Large intestine (tissue), 3 donors: ENCODE results near the gene ASXL2. TPM values are rescaled to one million over a fixed set of nuclear protein-coding genes. Genes with fewer than 3 reads are reported as not detected.

ENCODE experiments used
- DNase-seq, 2 donors: peaks; one replicate each; pipeline versions ENCODE4 v3.0.0 to v3.0.0-alpha.2; 2013
- H3K27ac ChIP-seq: one replicate; pipeline ENCODE4 v1.5.1; 2013; ENCODE audit warnings: low read length
- H3K27me3 ChIP-seq: 2 replicates; pipeline ENCODE4 v1.6.1; 2013; ENCODE audit warnings: low read length; ENCODE audit not compliant: control insufficient read depth, insufficient read depth
- H3K36me3 ChIP-seq: 2 replicates; pipeline ENCODE4 v1.6.1; 2013; ENCODE audit warnings: low read length; ENCODE audit not compliant: control insufficient read depth, insufficient read depth
- H3K4me1 ChIP-seq: one replicate; pipeline ENCODE4 v1.6.1; 2013; ENCODE audit warnings: low read length; ENCODE audit not compliant: control insufficient read depth, insufficient read depth
- H3K4me3 ChIP-seq: one replicate; pipeline ENCODE4 v1.5.1; 2013; ENCODE audit warnings: low read length
- H3K9me3 ChIP-seq: one replicate; pipeline ENCODE4 v1.6.1; 2013; ENCODE audit warnings: mild to moderate bottlenecking, low read depth, low read length, moderate library complexity; ENCODE audit not compliant: control insufficient read depth
- WGBS: methylation state at CpG from one replicate; pipeline ENCODE4 v1.1.5; 2013; ENCODE audit warnings: low lambda C conversion rate; ENCODE audit not compliant: insufficient coverage; 5-methylcytosine and 5-hydroxymethylcytosine counted together
- polyA plus RNA-seq: library from polyadenylated mRNA; unstranded; fragments of 120-200 nt; gene quantifications from one replicate; pipeline ENCODE4 v1.2.1, GENCODE V29; 2013

The ASXL2 gene
- polyA plus RNA-seq, 1 donor, result 15.0 TPM

- 80% methylated on average over 1 of the region's 9 CpGs for WGBS
- no peaks in the 10 kb centered on the region for H3K27me3 ChIP-seq
- DNase-seq, result no peak
- H3K4me1 ChIP-seq, result no peaks in the 10 kb centered on the region
- no peaks in the 10 kb centered on the region for H3K9me3 ChIP-seq
- no peaks in the 10 kb centered on the region for H3K36me3 ChIP-seq
- peak overlapping the region; percentile 44 for H3K4me3 ChIP-seq
- H3K27ac ChIP-seq, result no peak overlapping the region
These were observed 56.8 kb downstream of the ASXL2 start for GRCh38 chr2:25821225-25822056.

- H3K4me1 ChIP-seq, result no peaks in the 10 kb centered on the region
- no peaks in the 10 kb centered on the region for H3K36me3 ChIP-seq
- no peak for DNase-seq
- H3K9me3 ChIP-seq, result no peaks in the 10 kb centered on the region
- H3K4me3 ChIP-seq, result no peak overlapping the region
- H3K27me3 ChIP-seq, result no peaks in the 10 kb centered on the region
- H3K27ac ChIP-seq, result no peak overlapping the region
These were observed 58.7 kb downstream of the ASXL2 start for GRCh38 chr2:25819597-25820039.

DNA sequence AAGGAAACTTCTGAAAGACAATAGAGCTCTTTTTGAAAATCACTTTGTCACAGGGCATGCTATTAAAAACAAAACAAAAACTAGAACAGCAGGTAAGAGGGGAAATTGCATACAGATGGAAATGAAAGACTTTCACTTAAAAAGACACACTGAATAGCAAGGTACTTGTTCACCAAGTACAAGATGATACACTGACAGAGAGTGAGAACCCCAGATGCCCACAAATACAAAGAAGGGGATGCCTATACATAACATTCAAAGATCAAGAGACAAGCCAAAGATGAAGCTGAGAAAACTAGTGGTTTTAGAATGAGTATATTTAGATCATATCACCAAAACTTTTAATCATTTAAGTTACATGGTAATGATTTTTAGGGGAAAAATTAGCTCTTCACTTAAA, 60.7 kb downstream of the ASXL2 start:
- no peaks in the 10 kb centered on the region for H3K27me3 ChIP-seq
- DNase-seq, result no peak
- H3K4me1 ChIP-seq, result no peaks in the 10 kb centered on the region
- no peaks in the 10 kb centered on the region for H3K36me3 ChIP-seq
- H3K9me3 ChIP-seq, result no peaks in the 10 kb centered on the region
- no peak overlapping the region for H3K4me3 ChIP-seq
- no peak overlapping the region for H3K27ac ChIP-seq

GRCh38 chr2:25817006-25817405, 61.3 kb downstream of the ASXL2 start:
- no peak for DNase-seq
- Histone ChIP-seq H3K36me3 (no peaks in the 10 kb centered on the region), H3K27ac (no peak overlapping the region), H3K27me3 (no peaks in the 10 kb centered on the region), H3K9me3 (no peaks in the 10 kb centered on the region), H3K4me3 (no peak overlapping the region), H3K4me1 (no peaks in the 10 kb centered on the region)
- WGBS, result 85% methylated on average over 2 of the region's 3 CpGs

DNA sequence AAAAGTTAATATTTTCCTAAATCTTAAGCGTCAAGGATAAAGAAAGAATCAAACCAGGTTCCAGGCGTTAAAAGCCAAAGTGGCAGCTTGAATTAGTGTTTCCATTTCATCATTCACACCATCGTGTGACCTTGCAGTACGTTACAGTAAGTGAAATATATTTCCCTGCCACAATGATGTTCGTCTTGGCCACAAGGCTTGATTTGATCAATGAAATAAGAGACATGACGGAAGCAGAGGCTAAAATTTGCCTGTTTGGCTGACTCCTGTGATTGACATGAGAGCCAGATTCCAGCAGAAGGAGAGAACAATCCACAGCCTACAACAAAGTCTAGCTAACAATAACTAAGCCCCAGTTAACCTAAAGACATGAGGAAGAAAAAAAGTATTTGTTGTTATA, 62.0 kb downstream of the ASXL2 start:
- 100% methylated on average over 2 of the region's 6 CpGs for WGBS
- no peaks in the 10 kb centered on the region for H3K9me3 ChIP-seq
- H3K27me3 ChIP-seq, result no peaks in the 10 kb centered on the region
- no peak overlapping the region for H3K27ac ChIP-seq
- H3K4me1 ChIP-seq, result no peaks in the 10 kb centered on the region
- H3K4me3 ChIP-seq, result no peak overlapping the region
- no peaks in the 10 kb centered on the region for H3K36me3 ChIP-seq
- DNase-seq, result no peak

DNA sequence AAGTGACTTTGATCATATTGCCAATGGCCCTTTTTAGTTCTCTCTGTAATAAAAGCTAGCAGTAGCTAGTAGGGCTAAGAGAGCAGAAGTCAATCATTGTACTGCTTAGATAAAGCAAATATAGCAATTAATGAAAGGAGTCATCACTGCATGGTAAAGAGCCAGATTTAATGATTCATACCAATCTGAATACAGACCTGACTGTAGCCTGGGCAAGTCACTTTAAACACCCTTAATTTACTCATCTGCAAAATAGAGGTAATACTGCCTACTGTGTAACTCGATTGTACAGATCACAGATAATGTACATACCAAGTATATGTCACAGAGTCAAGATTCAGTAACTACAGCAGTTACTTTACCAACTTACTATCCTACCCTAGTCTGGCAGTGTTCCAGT, 63.6 kb downstream of the ASXL2 start:
- no peaks in the 10 kb centered on the region for H3K4me1 ChIP-seq
- no peak overlapping the region for H3K4me3 ChIP-seq
- WGBS, result no CpG with 5 or more reads among the region's 1 CpG
- H3K27me3 ChIP-seq, result no peaks in the 10 kb centered on the region
- H3K27ac ChIP-seq, result no peak overlapping the region
- H3K36me3 ChIP-seq, result peaks cover 6% of the 10 kb centered on the region
- no peaks in the 10 kb centered on the region for H3K9me3 ChIP-seq
- DNase-seq, result no peak

DNA sequence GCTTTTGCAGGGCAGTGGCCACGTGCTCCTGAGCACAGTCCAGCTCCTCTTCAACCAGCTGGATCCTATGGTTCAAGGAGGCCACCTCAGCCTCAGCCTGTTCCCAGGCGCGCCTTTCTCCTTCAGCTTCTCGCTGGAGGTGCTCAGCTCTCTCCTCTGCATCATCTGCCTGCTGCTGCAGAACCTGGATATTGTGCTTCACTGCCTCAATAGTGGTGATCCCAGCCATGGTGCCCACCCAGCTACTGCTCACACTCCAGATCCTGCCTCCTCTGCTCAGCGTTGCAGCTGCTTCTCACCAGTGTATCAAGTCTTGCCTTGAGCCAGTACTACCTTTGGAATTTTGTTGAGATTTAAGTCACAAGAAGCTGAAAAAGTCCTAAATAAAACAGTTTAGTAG, 67.9 kb downstream of the ASXL2 start:
- Histone ChIP-seq H3K36me3 (peaks cover 8% of the 10 kb centered on the region), H3K9me3 (no peaks in the 10 kb centered on the region), H3K27me3 (no peaks in the 10 kb centered on the region), H3K4me3 (no peak overlapping the region), H3K27ac (no peak overlapping the region), H3K4me1 (no peaks in the 10 kb centered on the region)
- no peak for DNase-seq
- no CpG with 5 or more reads among the region's 5 CpGs for WGBS

DNA sequence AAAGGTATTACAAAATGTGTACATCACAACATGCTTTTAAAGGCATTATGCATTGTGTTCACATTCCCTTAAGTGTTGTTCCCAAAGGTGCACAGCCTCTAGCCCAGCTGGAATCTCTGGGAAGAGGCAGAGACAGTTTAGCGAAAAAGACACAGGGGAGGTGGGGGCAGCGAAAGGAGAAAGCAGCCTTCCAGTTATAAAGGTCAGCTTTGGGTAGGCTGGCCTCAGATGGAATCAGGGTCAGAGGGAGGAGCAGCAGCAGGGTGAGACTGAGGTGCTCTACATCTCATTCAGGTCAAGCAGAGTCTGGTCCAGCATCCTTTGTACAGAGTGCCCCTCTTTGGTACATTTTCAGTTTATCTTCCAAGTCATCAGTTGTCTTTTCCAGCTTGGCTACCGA, 68.6 kb downstream of the ASXL2 start:
- 100% methylated on average over 2 of the region's 3 CpGs for WGBS
- Histone ChIP-seq H3K36me3 (peaks cover 13% of the 10 kb centered on the region), H3K27ac (no peak overlapping the region), H3K27me3 (no peaks in the 10 kb centered on the region), H3K9me3 (no peaks in the 10 kb centered on the region), H3K4me3 (no peak overlapping the region), H3K4me1 (no peaks in the 10 kb centered on the region)
- DNase-seq, result no peak

DNA sequence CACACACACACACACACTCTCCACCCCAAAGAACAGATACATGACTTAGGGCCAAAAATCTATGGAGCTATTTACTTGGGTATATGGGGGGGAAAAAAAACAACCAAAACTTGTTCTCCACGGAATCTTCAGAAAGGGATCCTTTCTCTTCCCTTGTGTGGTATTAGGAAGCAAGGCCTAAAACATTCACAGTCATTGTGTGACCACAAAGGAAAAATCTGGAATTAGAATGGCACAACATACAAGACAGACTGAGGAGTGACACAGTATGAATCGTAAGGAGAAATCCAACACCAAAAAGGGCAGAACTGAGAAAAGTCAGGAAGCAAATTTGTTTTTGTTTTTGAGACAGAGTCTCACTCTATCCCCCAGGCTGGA, 70.3 kb downstream of the ASXL2 start:
- 100% methylated on average over 1 of the region's 2 CpGs for WGBS
- Histone ChIP-seq H3K4me3 (no peak overlapping the region), H3K36me3 (peaks cover 28% of the 10 kb centered on the region), H3K27me3 (no peaks in the 10 kb centered on the region), H3K9me3 (no peaks in the 10 kb centered on the region), H3K27ac (no peak overlapping the region), H3K4me1 (no peaks in the 10 kb centered on the region)
- DNase-seq, result no peak

DNA sequence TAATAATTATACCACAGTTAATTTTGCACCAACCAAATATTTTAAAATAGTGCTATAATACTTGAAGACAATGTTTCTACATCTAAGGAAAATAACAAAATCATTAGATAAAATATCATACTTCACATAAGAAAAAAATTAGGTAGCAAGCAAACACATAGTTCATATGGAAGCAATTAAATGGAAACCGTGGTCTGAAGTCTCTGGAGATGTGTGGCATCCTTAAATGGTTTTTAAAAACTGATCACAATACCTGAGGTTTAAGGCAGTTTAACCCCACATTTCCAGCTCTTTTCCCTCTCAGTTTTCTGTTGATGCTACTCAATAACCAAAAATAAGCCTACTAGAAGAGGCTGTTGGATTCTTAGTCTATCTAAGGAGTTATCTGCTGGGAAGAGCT, 71.3 kb downstream of the ASXL2 start:
- Histone ChIP-seq H3K4me1 (no peaks in the 10 kb centered on the region), H3K36me3 (peaks cover 36% of the 10 kb centered on the region), H3K9me3 (no peaks in the 10 kb centered on the region), H3K4me3 (no peak overlapping the region), H3K27me3 (no peaks in the 10 kb centered on the region), H3K27ac (no peak overlapping the region)
- WGBS, result no CpG with 5 or more reads among the region's 1 CpG
- no peak for DNase-seq

DNA sequence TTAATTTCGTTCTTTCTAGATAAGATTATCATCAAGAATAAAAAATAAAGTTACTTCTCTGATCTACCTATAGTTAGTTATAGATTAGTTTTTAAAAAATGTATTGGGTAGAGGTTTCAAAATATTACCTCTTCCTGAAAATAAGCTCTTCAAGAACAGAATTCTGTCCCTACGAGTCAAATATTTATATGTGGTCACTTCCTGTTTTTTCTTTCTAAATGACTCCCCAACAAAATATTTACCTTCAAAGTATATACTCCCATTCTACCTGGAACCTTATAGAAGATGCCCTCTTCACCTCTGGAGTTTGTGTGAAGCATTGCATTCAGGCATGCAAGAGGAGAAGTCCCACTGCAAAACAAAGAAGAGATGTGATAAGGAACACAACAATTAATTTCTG, 72.3 kb downstream of the ASXL2 start:
- DNase-seq, result no peak
- H3K9me3 ChIP-seq, result no peaks in the 10 kb centered on the region
- peaks cover 36% of the 10 kb centered on the region for H3K36me3 ChIP-seq
- WGBS, result 86% methylated on average over 2 of the region's 2 CpGs
- H3K27ac ChIP-seq, result no peak overlapping the region
- no peaks in the 10 kb centered on the region for H3K27me3 ChIP-seq
- no peak overlapping the region for H3K4me3 ChIP-seq
- H3K4me1 ChIP-seq, result no peaks in the 10 kb centered on the region
